ENCODE results near the gene ABCA1.

DNA sequence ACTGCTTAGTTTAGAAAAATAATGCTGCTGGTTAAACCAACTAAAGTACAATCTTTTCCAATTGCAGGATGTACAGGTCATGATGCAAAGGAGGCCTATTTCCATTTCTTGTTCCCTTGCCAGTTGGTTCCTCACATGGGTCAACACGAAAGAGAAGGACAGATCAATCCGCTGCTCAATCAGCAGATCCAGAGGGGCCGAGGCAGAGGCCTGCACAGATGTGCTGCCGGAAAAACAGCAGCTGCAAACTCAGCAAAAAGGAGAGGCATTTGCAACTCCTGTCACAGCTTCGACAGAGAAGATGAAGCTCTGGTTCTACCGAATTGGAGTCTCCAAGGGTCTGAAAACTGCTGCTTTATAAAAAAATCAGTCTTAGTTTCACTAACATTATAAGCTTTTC lies 94.3 kb downstream of the ABCA1 start:
- TF ChIP-seq CEBPB (IDR thresholded peaks at IDR 0.05; ENCODE audit: borderline replicate concordance, low read depth, low read length) (no peak), ASH2L (IDR thresholded peaks at IDR 0.05; ENCODE audit: insufficient read length, low read depth, low read length) (no peak), CTCF (CRISPR knock-in tag; IDR thresholded peaks at IDR 0.05) (no peak)
